ENCODE data around the gene VANGL2. TPM values are rescaled to one million over a fixed set of nuclear protein-coding genes. Genes with fewer than 3 reads are reported as not detected.

Gene VANGL2
- total RNA-seq, 5 donors from 2014 or later (not counting 1 experiment from before 2014, with no cell fraction given), result 0.16 to 0.26 (median 0.20) TPM; not detected in 2

- peak overlapping the region; percentile 64 to 70 (median 69) for H3K4me3 Mint-ChIP-seq
- H3K9me3 Mint-ChIP-seq, result peaks cover 2 to 4% (median 3%) of the 10 kb centered on the region in 3 donors
- no peak overlapping the region for H3K4me3 ChIP-seq (ENCODE audit: control insufficient read depth in 1 of 2, extremely low read depth in 1 of 2, low read length in 1 of 2)
- peak overlapping the region; percentile 52 for H3K27ac ChIP-seq (ENCODE audit: low read length)
- no peaks in the 10 kb centered on the region for H3K36me3 ChIP-seq (ENCODE audit: control insufficient read depth in 2 of 2, extremely low read depth in 1 of 2, insufficient read depth in 1 of 2, low read length in 1 of 2)
- peak in 2 of 4 experiments; percentile 42 to 43 for ATAC-seq (replicated peaks in 1 of 4)
- CTCF ChIA-PET, result interaction anchor here in 1 of 2 donors (0.5 kb wide), 1 partner anchor 80 kb away, joined by 4 read pairs; no protein-coding TSS in a partner anchor
- DNase-seq, result peak in 1 of 35 experiments; percentile 22
- no peaks in the 10 kb centered on the region for H3K9me3 ChIP-seq
- peaks cover 3 to 6% of the 10 kb centered on the region in 2 experiments for H3K4me1 ChIP-seq (ENCODE audit: control insufficient read depth in 1 of 2, extremely low read depth in 1 of 2, insufficient read depth in 2 of 2, low read length in 2 of 2)
- no peaks in the 10 kb centered on the region for H3K27me3 ChIP-seq (replicated peaks in 1 of 2; ENCODE audit: control insufficient read depth in 2 of 2, extremely low read depth in 1 of 2, insufficient read depth in 2 of 2, low read length in 1 of 2)
- H3K4me1 Mint-ChIP-seq, result peaks cover 42 to 69% (median 62%) of the 10 kb centered on the region in 3 donors
- 56% methylated on average over 1 of the region's 4 CpGs for WGBS (ENCODE audit: insufficient coverage)
- POLR2A ChIA-PET, result no interaction called here
- no peaks in the 10 kb centered on the region for H3K27me3 Mint-ChIP-seq
- peak overlapping the region; percentile 96 to 98 for H3K27ac Mint-ChIP-seq
- H3K36me3 Mint-ChIP-seq, result peaks cover 5% of the 10 kb centered on the region
Observed at GRCh38 chr1:160460683-160461287, 60.4 kb downstream of the VANGL2 start.

DNA sequence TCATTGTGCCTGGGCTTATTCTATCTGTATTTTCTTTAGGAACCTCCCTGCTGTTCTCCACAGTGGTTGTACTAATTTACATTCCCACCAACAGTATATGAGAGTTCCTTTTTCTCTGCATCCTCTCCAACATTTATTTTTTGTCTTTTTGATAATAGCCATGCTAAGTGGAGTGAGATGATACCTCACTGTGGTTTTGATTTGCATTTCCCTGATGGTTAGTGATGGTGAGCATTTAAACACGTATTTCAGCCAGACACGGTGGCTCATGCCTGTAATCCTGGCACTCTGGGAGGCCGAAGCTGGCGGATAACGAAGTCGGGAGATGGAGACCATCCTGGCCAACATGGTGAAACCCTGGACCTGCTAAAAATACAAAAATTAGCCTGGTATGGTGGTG, 64.8 kb downstream of the VANGL2 start:
- DNase-seq, result no peak
- Mint-ChIP-seq H3K27ac (no peak overlapping the region), H3K36me3 (peaks cover 7% of the 10 kb centered on the region), H3K4me1 (peaks cover 41 to 67% (median 63%) of the 10 kb centered on the region in 3 donors), H3K9me3 (peaks cover 4% of the 10 kb centered on the region in 3 donors), H3K4me3 (no peak overlapping the region), H3K27me3 (no peaks in the 10 kb centered on the region)
- CTCF ChIA-PET, result no interaction called here
- no peaks in the 10 kb centered on the region for H3K36me3 ChIP-seq (ENCODE audit: control insufficient read depth in 2 of 2, extremely low read depth in 1 of 2, insufficient read depth in 1 of 2, low read length in 1 of 2)
- H3K4me1 ChIP-seq (ENCODE audit: control insufficient read depth in 1 of 2, extremely low read depth in 1 of 2, insufficient read depth in 2 of 2, low read length in 2 of 2), result peaks cover 3 to 4% of the 10 kb centered on the region in 2 experiments
- H3K9me3 ChIP-seq, result no peaks in the 10 kb centered on the region
- no peak for ATAC-seq (replicated peaks in 1 of 4)
- H3K27me3 ChIP-seq (replicated peaks in 1 of 2; ENCODE audit: control insufficient read depth in 2 of 2, extremely low read depth in 1 of 2, insufficient read depth in 2 of 2, low read length in 1 of 2), result no peaks in the 10 kb centered on the region
- no peak overlapping the region for H3K27ac ChIP-seq (ENCODE audit: low read length)
- no peak overlapping the region for H3K4me3 ChIP-seq (ENCODE audit: control insufficient read depth in 1 of 2, extremely low read depth in 1 of 2, low read length in 1 of 2)
- WGBS (ENCODE audit: insufficient coverage), result 91% methylated on average over 6 of the region's 6 CpGs
- POLR2A ChIA-PET, result no interaction called here

GRCh38 chr1:160466961-160467360, 66.6 kb downstream of the VANGL2 start:
- Histone ChIP-seq H3K4me3 (ENCODE audit: control insufficient read depth in 1 of 2, extremely low read depth in 1 of 2, low read length in 1 of 2) (no peak overlapping the region), H3K4me1 (ENCODE audit: control insufficient read depth in 1 of 2, extremely low read depth in 1 of 2, insufficient read depth in 2 of 2, low read length in 2 of 2) (peaks cover 7 to 15% of the 10 kb centered on the region in 2 experiments), H3K9me3 (no peaks in the 10 kb centered on the region), H3K27ac (ENCODE audit: low read length) (no peak overlapping the region), H3K27me3 (replicated peaks in 1 of 2; ENCODE audit: control insufficient read depth in 2 of 2, extremely low read depth in 1 of 2, insufficient read depth in 2 of 2, low read length in 1 of 2) (no peaks in the 10 kb centered on the region), H3K36me3 (ENCODE audit: control insufficient read depth in 2 of 2, extremely low read depth in 1 of 2, insufficient read depth in 1 of 2, low read length in 1 of 2) (no peaks in the 10 kb centered on the region)
- Mint-ChIP-seq H3K36me3 (peaks cover 7% of the 10 kb centered on the region), H3K27me3 (no peaks in the 10 kb centered on the region), H3K9me3 (peaks cover 4% of the 10 kb centered on the region in 3 donors), H3K27ac (no peak overlapping the region), H3K4me1 (peaks cover 28 to 51% (median 49%) of the 10 kb centered on the region in 3 donors), H3K4me3 (no peak overlapping the region)
- ChIA-PET POLR2A (interaction anchor here (0.6 to 1.1 kb wide), 5 partner anchors 13 to 835 kb away, joined by 3 to 10 read pairs (median 4); no protein-coding TSS in a partner anchor), CTCF (interaction anchor here (0.6 to 0.7 kb wide), 3 partner anchors 207 to 242 kb away, joined by 3 to 4 read pairs (median 3); no protein-coding TSS in a partner anchor)
- WGBS (ENCODE audit: insufficient coverage), result 73% methylated on average over 2 of the region's 2 CpGs
- ATAC-seq (replicated peaks in 1 of 4) (no peak), DNase-seq (no peak)

DNA sequence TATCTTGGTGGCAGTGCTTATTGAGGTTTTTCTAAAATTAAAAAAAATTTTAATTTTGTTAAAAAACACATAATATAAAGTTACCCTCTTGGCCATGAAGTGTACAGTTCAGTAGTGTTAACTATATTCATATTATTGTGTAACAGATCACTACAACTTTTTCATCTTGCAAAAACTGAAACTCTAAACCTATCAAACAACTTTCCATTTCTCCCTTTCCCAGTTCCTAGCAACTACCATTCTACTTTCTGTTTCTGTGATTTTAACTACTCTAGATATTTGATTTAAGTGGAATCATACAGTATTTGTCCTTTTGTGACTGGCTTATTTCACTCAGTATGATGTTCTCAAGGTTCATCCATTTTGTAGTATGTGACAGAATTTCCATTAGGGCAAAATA, 67.2 kb downstream of the VANGL2 start:
- H3K9me3 Mint-ChIP-seq, result peaks cover 4% of the 10 kb centered on the region in 3 donors
- H3K4me3 Mint-ChIP-seq, result no peak overlapping the region
- Histone ChIP-seq H3K4me3 (ENCODE audit: control insufficient read depth in 1 of 2, extremely low read depth in 1 of 2, low read length in 1 of 2) (no peak overlapping the region), H3K27me3 (replicated peaks in 1 of 2; ENCODE audit: control insufficient read depth in 2 of 2, extremely low read depth in 1 of 2, insufficient read depth in 2 of 2, low read length in 1 of 2) (no peaks in the 10 kb centered on the region), H3K9me3 (no peaks in the 10 kb centered on the region), H3K4me1 (ENCODE audit: control insufficient read depth in 1 of 2, extremely low read depth in 1 of 2, insufficient read depth in 2 of 2, low read length in 2 of 2) (peaks cover 7 to 15% of the 10 kb centered on the region in 2 experiments), H3K27ac (ENCODE audit: low read length) (no peak overlapping the region), H3K36me3 (ENCODE audit: control insufficient read depth in 2 of 2, extremely low read depth in 1 of 2, insufficient read depth in 1 of 2, low read length in 1 of 2) (no peaks in the 10 kb centered on the region)
- POLR2A ChIA-PET, result interaction anchor here in 1 of 2 donors (0.7 kb wide), 1 partner anchor 57 kb away, joined by 4 read pairs; no protein-coding TSS in a partner anchor
- peaks cover 27 to 51% (median 47%) of the 10 kb centered on the region in 3 donors for H3K4me1 Mint-ChIP-seq
- peaks cover 7% of the 10 kb centered on the region for H3K36me3 Mint-ChIP-seq
- no peak for DNase-seq
- no peak for ATAC-seq (replicated peaks in 1 of 4)
- CTCF ChIA-PET, result interaction anchor here in 1 of 2 donors (0.6 kb wide), 2 partner anchors 14 to 208 kb away, joined by 3 read pairs; no protein-coding TSS in a partner anchor
- peak overlapping the region in 1 of 2 donors; percentile 47 for H3K27ac Mint-ChIP-seq
- H3K27me3 Mint-ChIP-seq, result no peaks in the 10 kb centered on the region

DNA sequence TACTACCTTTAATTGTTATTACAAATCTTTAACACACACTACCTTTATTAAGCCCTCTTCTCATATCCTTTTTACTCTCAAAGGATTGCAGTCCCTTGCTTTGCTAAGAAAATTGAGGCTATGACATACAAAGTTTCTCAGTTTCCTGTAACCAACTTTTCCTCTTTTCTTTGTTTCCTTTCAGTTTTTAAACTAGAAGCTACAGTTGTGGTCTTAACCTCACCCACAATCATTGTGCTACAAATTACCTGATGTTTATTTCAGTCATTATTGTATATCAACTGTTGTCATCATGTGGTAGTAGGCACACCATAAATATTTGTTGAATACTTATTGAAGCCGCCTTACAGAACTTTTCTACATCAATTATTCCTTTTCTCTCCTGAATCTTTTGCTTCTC, 70.9 kb downstream of the VANGL2 start:
- H3K9me3 Mint-ChIP-seq, result no peaks in the 10 kb centered on the region
- no CpG with 5 or more reads among the region's 1 CpG for whole genome bisulfite sequencing (ENCODE audit: insufficient coverage)
- no peak overlapping the region for H3K27ac Mint-ChIP-seq
- H3K4me1 Mint-ChIP-seq, result peaks cover 13 to 22% (median 18%) of the 10 kb centered on the region in 3 donors
- H3K4me3 Mint-ChIP-seq, result no peak overlapping the region
- Histone ChIP-seq H3K36me3 (ENCODE audit: control insufficient read depth in 2 of 2, extremely low read depth in 1 of 2, insufficient read depth in 1 of 2, low read length in 1 of 2) (no peaks in the 10 kb centered on the region), H3K4me1 (ENCODE audit: control insufficient read depth in 1 of 2, extremely low read depth in 1 of 2, insufficient read depth in 2 of 2, low read length in 2 of 2) (peaks cover 7 to 15% of the 10 kb centered on the region in 2 experiments), H3K27me3 (replicated peaks in 1 of 2; ENCODE audit: control insufficient read depth in 2 of 2, extremely low read depth in 1 of 2, insufficient read depth in 2 of 2, low read length in 1 of 2) (no peaks in the 10 kb centered on the region), H3K4me3 (ENCODE audit: control insufficient read depth in 1 of 2, extremely low read depth in 1 of 2, low read length in 1 of 2) (no peak overlapping the region), H3K27ac (ENCODE audit: low read length) (peak overlapping the region; percentile 3), H3K9me3 (no peaks in the 10 kb centered on the region)
- ATAC-seq (replicated peaks in 1 of 4) (peak in 3 of 4 experiments; percentile 67 to 80 (median 69)), DNase-seq (peak in 1 of 35 experiments; percentile 31)
- CTCF ChIA-PET, result interaction anchor here in 1 of 2 donors (0.7 kb wide), 1 partner anchor 102 kb away, joined by 3 read pairs; no protein-coding TSS in a partner anchor
- no peaks in the 10 kb centered on the region for H3K36me3 Mint-ChIP-seq
- no peaks in the 10 kb centered on the region for H3K27me3 Mint-ChIP-seq
- POLR2A ChIA-PET, result no interaction called here

- H3K4me3 ChIP-seq (ENCODE audit: control insufficient read depth in 1 of 2, extremely low read depth in 1 of 2, low read length in 1 of 2), result no peak overlapping the region
- ChIA-PET CTCF (interaction anchor here in 1 of 2 donors (1.3 kb wide), 1 partner anchor 68 kb away, joined by 3 read pairs; no protein-coding TSS in a partner anchor), POLR2A (no interaction called here)
- H3K36me3 ChIP-seq (ENCODE audit: control insufficient read depth in 2 of 2, extremely low read depth in 1 of 2, insufficient read depth in 1 of 2, low read length in 1 of 2), result no peaks in the 10 kb centered on the region
- H3K27ac ChIP-seq (ENCODE audit: low read length), result no peak overlapping the region
- Mint-ChIP-seq H3K36me3 (no peaks in the 10 kb centered on the region), H3K4me1 (peaks cover 5 to 13% (median 10%) of the 10 kb centered on the region in 3 donors), H3K4me3 (no peak overlapping the region), H3K27ac (no peak overlapping the region), H3K9me3 (no peaks in the 10 kb centered on the region), H3K27me3 (no peaks in the 10 kb centered on the region)
- peaks cover 4 to 15% of the 10 kb centered on the region in 2 experiments for H3K4me1 ChIP-seq (ENCODE audit: control insufficient read depth in 1 of 2, extremely low read depth in 1 of 2, insufficient read depth in 2 of 2, low read length in 2 of 2)
- WGBS (ENCODE audit: insufficient coverage), result 90% methylated on average over 2 of the region's 3 CpGs
- no peaks in the 10 kb centered on the region for H3K27me3 ChIP-seq (replicated peaks in 1 of 2; ENCODE audit: control insufficient read depth in 2 of 2, extremely low read depth in 1 of 2, insufficient read depth in 2 of 2, low read length in 1 of 2)
- ATAC-seq (replicated peaks in 1 of 4) (no peak), DNase-seq (no peak)
- no peaks in the 10 kb centered on the region for H3K9me3 ChIP-seq
Observed at GRCh38 chr1:160472112-160472511, 71.7 kb downstream of the VANGL2 start.
